T-helper 1 cell treated with Interleukin-12 subunit alpha and Interleukin-12 subunit beta and Interleukin-4 antibody, amounts not matched to agents 30 μg/mL and 1 μg/mL, for 36 hours (primary cell): ENCODE results near the gene RHOBTB3.
"Not testable (repeated sequence)": the region's sequence is repeated elsewhere in the genome, so short reads cannot be mapped to it uniquely, and the experiment has no call there.

ENCODE experiments used
- H3K27ac Mint-ChIP-seq: one replicate; pipeline ENCODE4 v1.8.0; 2021; ENCODE audit warnings: mild to moderate bottlenecking, mixed read lengths
- H3K27me3 Mint-ChIP-seq: one replicate; pipeline ENCODE4 v1.8.0; 2021; ENCODE audit warnings: low read depth, mixed read lengths
- H3K36me3 Mint-ChIP-seq: one replicate; pipeline ENCODE4 v1.8.0; 2021; ENCODE audit warnings: low read depth, mixed read lengths
- H3K4me1 Mint-ChIP-seq: one replicate; pipeline ENCODE4 v1.8.0; 2021; ENCODE audit warnings: low read depth, mixed read lengths
- H3K4me3 Mint-ChIP-seq: one replicate; pipeline ENCODE4 v1.8.0; 2021; ENCODE audit warnings: mild to moderate bottlenecking, moderate library complexity, mixed read lengths
- H3K9me3 Mint-ChIP-seq: one replicate; pipeline ENCODE4 v1.8.0; 2021; ENCODE audit warnings: mixed read lengths

RHOBTB3 gene

GRCh38 chr5:95708876-95709275 is 22.3 kb upstream of the RHOBTB3 start:
- Mint-ChIP-seq H3K36me3 (no peaks in the 10 kb centered on the region), H3K4me3 (no peak overlapping the region), H3K27ac (no peak overlapping the region), H3K4me1 (peaks cover 1% of the 10 kb centered on the region), H3K9me3 (no peaks in the 10 kb centered on the region), H3K27me3 (peaks cover 39% of the 10 kb centered on the region)

- Mint-ChIP-seq H3K4me3 (no peak overlapping the region), H3K9me3 (no peaks in the 10 kb centered on the region), H3K27ac (no peak overlapping the region), H3K4me1 (peaks cover 2% of the 10 kb centered on the region), H3K36me3 (no peaks in the 10 kb centered on the region), H3K27me3 (peaks cover 43% of the 10 kb centered on the region)
Measured at GRCh38 chr5:95709967-95710650, 21.0 kb upstream of the RHOBTB3 start.

DNA sequence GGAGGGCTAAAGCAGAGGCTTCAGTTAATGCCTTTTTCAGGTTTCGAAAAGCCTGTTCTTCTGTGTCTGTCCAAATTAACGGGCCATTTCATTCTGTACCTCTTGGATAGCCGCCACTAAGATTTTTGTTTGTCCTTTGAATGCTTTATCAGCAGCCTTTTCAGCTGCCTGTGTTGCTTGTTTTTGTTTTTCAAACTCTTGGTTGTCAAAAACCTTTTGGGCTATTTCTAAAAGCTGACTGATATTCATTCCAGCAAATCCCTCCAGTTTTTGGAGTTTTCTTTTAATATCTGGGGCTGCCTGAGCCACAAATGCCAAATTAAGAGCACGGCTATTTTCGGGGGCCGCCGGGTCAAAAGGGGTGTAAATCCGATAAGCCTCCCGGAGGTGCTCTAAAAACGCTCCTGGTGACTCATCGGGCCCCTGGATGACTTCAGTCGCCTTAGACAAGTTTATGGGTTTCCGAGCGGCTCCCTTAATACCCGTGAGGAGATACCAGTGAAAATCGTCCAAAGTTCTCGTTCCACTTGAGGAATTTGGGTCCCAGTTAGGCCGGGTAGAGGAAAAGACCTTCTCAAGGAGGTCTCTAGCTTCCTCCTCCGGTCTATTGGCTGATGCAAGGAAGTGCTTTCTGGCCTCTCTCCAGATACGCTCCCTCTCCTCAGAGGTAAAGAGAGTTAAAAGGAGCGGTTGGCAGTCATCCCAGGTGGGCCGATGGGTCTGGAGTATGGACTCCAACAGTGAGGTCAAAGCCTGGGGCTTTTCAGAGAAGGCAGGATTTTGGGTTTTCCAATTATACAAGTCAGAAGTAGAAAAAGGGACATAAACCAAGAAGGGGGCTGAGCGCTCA is 20.3 kb upstream of the RHOBTB3 start:
- H3K4me3 Mint-ChIP-seq, H3K9me3 Mint-ChIP-seq, H3K36me3 Mint-ChIP-seq, H3K27ac Mint-ChIP-seq, H3K4me1 Mint-ChIP-seq: not testable (repeated sequence)
- H3K27me3 Mint-ChIP-seq: peaks cover 51% of the 10 kb centered on the region

DNA sequence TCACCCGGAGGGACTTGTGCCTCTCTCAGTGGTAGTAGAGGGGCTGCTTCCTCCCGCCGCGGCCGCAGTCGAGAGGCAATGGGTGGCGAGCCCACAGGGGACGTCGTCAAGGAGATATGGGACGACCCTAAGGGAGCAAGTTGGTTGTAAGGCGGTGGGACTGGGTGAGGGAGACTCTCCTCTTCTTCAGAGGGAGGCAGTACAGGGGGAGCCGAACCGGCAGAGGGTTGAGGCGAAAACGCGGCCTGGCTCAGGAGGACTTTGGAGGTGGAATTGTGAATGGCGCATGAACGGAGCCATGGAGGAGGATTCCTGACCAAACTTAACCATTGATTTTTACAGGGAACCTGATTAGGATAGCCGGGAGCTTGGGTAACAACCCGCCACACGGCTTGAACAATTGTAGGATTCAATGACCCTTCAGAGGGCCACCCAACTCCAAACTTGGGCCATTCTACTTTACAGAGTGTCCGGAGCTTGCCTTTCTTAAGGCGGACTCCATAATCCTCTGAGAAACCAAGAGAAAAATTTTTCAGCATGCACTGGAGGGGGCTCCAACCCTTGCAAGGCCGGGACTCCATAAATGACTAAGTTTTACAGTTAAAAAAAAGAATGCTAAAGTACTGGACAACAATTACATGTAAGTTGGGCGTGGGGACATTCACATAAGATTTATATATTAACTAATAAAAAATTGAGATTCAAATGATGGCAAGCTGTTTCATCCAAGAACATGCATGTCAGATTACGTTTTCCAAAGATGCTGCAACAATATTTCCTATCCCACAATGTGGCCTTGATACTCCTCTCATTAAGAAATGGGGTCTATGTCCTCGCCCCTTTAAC is 19.4 kb upstream of the RHOBTB3 start:
- no peaks in the 10 kb centered on the region for H3K36me3 Mint-ChIP-seq
- no peak overlapping the region for H3K4me3 Mint-ChIP-seq
- no peak overlapping the region for H3K27ac Mint-ChIP-seq
- H3K9me3 Mint-ChIP-seq: no peaks in the 10 kb centered on the region
- peaks cover 53% of the 10 kb centered on the region for H3K27me3 Mint-ChIP-seq
- peaks cover 8% of the 10 kb centered on the region for H3K4me1 Mint-ChIP-seq

DNA sequence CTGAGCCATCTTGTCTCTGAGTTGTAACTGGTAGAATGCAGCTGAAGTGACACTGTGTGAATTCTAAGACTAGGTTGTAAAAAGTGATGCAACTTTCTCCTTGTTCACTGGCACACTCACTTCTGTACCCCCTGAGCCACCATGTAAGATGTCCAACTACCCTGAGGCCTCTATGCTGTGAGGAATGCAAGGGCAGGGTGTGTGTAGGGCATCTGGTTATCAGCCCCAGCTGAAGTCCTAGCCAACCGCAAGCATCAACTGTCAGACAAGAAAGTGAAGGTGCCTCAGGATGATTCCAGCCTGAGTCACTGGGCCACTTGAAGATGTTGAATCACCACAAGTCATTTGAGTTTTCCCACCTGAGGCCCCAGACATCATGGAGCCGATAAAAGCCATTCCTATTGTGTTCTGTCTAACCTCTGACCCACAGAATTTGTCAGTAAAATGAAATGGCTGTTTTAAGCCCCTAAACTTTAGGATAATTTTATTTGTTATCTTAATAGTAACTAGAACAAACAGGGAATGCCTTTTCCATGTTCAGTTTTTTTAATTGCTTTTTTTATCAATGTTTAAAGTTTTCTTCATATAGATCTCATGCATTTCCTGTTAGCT is 18.7 kb upstream of the RHOBTB3 start:
- no peaks in the 10 kb centered on the region for H3K36me3 Mint-ChIP-seq
- no peak overlapping the region for H3K27ac Mint-ChIP-seq
- H3K4me3 Mint-ChIP-seq: no peak overlapping the region
- H3K4me1 Mint-ChIP-seq: peaks cover 8% of the 10 kb centered on the region
- no peaks in the 10 kb centered on the region for H3K9me3 Mint-ChIP-seq
- H3K27me3 Mint-ChIP-seq: peaks cover 47% of the 10 kb centered on the region

GRCh38 chr5:95713246-95713645 is 17.9 kb upstream of the RHOBTB3 start:
- H3K36me3 Mint-ChIP-seq, H3K27ac Mint-ChIP-seq, H3K4me1 Mint-ChIP-seq, H3K9me3 Mint-ChIP-seq, H3K4me3 Mint-ChIP-seq: not testable (repeated sequence)
- peaks cover 42% of the 10 kb centered on the region for H3K27me3 Mint-ChIP-seq

DNA sequence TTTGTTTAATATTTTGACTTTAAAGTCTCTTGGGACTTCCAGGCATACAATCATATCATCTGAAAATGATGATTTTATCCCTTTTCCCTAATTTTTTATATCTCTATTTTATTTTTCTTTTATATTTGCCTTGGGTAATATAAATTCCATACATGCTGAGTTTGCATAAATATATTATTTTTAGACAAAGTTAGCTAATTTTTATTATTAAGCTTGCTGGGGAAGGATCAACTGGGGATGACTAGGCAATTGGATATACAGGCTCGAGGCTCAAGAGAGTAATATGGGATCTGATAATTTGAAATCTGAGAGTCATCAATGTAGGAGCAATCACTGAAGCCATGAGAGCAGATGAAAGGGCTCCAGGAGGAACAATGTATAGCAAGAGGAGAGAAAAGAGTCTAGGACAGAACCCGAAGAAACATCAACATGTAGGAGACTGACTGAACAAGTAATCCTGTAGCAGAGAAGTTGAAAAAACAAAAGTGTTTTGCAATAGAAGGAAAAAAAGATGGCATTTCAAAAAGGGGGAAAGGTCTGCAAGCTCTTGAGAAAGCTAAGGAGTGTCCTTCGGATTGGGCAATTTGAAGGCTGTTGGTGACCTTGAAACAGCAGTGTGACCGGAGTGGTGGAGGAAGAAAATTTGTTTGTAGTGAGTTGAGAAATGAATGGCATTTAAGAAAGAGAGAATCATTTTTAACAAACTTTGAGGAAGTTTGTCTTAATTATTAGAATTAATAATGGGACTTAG is 17.0 kb upstream of the RHOBTB3 start:
- Mint-ChIP-seq H3K27me3 (peaks cover 37% of the 10 kb centered on the region), H3K9me3 (no peaks in the 10 kb centered on the region), H3K36me3 (no peaks in the 10 kb centered on the region), H3K4me1 (peaks cover 8% of the 10 kb centered on the region), H3K4me3 (no peak overlapping the region), H3K27ac (no peak overlapping the region)

DNA sequence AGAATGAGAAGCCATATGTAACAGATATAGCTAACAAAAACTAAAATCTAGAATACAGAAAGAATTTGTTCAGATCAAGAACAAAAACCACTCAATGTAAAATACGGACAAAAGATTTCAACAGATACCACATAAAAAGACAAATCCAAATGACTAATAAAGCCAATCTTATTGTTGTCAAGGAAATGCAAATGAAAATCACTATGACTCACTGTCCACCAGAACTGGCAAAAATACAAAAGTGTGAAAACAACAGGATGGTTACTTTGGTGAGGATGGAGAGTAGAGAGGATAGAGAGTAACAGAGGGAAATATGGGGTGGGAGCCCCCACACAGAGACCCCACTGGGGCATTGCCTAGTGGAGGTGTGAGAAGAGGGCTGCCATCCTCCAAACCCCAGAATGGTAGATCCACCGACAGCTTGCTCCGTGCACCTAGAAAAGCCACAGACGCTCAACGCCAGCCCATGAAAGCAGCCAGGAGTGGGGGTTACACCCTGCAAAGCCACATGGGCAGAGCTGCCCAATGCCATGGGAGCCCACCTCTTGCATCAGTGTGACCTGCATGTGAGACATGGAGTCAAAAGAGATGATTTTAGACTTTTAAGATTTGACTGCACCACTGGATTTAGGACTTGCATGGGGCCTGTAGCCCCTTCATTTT is 15.2 kb upstream of the RHOBTB3 start:
- no peak overlapping the region for H3K4me3 Mint-ChIP-seq
- no peaks in the 10 kb centered on the region for H3K36me3 Mint-ChIP-seq
- H3K9me3 Mint-ChIP-seq: no peaks in the 10 kb centered on the region
- peaks cover 46% of the 10 kb centered on the region for H3K27me3 Mint-ChIP-seq
- H3K27ac Mint-ChIP-seq: no peak overlapping the region
- peaks cover 8% of the 10 kb centered on the region for H3K4me1 Mint-ChIP-seq

DNA sequence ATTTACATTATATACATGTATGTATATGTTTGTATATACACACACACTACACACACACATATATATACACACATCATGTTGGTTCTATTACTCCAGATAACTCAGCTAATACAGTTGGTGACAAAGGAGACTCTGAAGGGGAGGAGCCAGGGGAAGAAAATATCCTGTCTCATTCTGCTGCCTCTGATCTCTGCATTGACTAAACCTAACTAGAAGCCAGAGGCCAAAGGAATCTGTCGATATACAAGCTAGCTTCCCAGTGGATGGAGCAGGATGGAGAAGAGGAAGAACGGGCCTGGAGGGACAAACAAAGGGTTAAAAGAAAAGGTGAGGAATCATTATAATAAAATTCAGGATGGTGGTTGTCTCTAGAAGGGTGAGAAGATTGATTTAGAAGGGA is 13.7 kb upstream of the RHOBTB3 start:
- Mint-ChIP-seq H3K27ac (no peak overlapping the region), H3K9me3 (no peaks in the 10 kb centered on the region), H3K27me3 (peaks cover 49% of the 10 kb centered on the region), H3K4me3 (no peak overlapping the region), H3K36me3 (no peaks in the 10 kb centered on the region), H3K4me1 (peaks cover 8% of the 10 kb centered on the region)

DNA sequence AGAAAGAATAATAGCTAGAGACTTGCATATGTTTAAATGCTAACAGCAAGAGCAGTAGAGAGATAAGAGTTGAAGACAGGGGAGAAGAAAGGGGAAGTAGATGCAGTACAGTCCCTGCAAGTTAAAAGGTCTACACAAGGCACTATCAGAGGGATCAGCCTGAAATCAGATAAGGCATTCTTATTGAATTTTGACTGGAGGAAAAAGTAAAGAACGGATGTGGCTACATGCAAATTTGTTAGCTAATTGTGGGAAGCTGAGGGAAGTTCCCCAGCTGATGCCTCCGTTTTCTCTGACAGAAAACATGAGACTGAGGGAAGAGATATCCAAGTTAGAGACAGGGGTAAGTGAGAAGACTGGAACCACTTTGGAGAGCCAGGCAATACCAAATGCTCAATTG is 12.9 kb upstream of the RHOBTB3 start:
- Mint-ChIP-seq H3K27ac (no peak overlapping the region), H3K9me3 (no peaks in the 10 kb centered on the region), H3K4me3 (no peak overlapping the region), H3K27me3 (peaks cover 44% of the 10 kb centered on the region), H3K36me3 (no peaks in the 10 kb centered on the region), H3K4me1 (peaks cover 8% of the 10 kb centered on the region)

DNA sequence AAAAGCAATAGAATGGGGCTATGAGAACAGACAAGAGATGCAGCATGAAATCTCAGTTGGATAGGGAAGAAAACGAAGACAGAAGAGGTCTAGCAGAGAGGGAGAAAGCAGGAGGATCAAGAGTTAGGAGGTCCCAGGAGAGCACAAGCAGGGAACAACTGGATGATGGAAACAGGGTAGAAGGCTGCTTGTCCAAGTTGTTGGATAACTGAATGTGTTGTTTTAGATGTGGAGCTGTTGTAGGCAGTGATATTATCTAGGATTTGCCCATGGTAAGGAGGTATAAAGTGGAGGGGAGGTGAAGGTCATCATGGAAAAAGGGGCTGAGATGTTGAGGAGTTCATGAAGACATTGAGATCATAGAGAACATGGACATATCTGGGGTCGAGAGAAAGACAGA is 12.4 kb upstream of the RHOBTB3 start:
- peaks cover 9% of the 10 kb centered on the region for H3K4me1 Mint-ChIP-seq
- peaks cover 42% of the 10 kb centered on the region for H3K27me3 Mint-ChIP-seq
- H3K9me3 Mint-ChIP-seq: no peaks in the 10 kb centered on the region
- H3K36me3 Mint-ChIP-seq: no peaks in the 10 kb centered on the region
- H3K4me3 Mint-ChIP-seq: no peak overlapping the region
- no peak overlapping the region for H3K27ac Mint-ChIP-seq

GRCh38 chr5:95720094-95720786 is 10.9 kb upstream of the RHOBTB3 start:
- peaks cover 7% of the 10 kb centered on the region for H3K4me1 Mint-ChIP-seq

More at GRCh38 chr5:95720094-95720786, 10.9 kb upstream of the RHOBTB3 start:
- Mint-ChIP-seq H3K36me3 (no peaks in the 10 kb centered on the region), H3K4me3 (no peak overlapping the region), H3K27me3 (peaks cover 39% of the 10 kb centered on the region), H3K27ac (no peak overlapping the region), H3K9me3 (no peaks in the 10 kb centered on the region)
